H7 (cell line): ENCODE results near the gene HELZ2. TPM values are rescaled to one million over a fixed set of nuclear protein-coding genes. Genes with fewer than 3 reads are reported as not detected.

Experiments used
- DNase-seq: peaks from one replicate; pipeline ENCODE4 v3.0.0; 2012
- H3K27me3 ChIP-seq: 2 replicates; pipeline ENCODE4 v1.6.0; 2011; ENCODE audit warnings: mild to moderate bottlenecking, low read length; ENCODE audit not compliant: control insufficient read depth, insufficient read depth
- H3K36me3 ChIP-seq: replicated peaks from 2 replicates; pipeline ENCODE4 v1.5.1; 2011; ENCODE audit warnings: low read length; ENCODE audit not compliant: control insufficient read depth, insufficient read depth
- H3K4me3 ChIP-seq: 2 replicates; pipeline ENCODE4 v1.5.1; 2011; ENCODE audit warnings: low read depth, mild to moderate bottlenecking, control low read depth, low read length, moderate library complexity; ENCODE audit not compliant: insufficient read depth
- total RNA-seq: library from RNA; depleted of rRNA; stranded (reverse); fragments of >200 nt; shearing (Covaris generic); gene quantifications from 2 replicates; pipeline ENCODE4 v1.2.3, GENCODE V29; 2014; rRNA removed

Gene HELZ2
- total RNA-seq, 1 experiment from 2014 or later, result 20.1 TPM

GRCh38 chr20:63529180-63529860, 44.7 kb downstream of the HELZ2 start:
- Histone ChIP-seq H3K27me3 (no peaks in the 10 kb centered on the region), H3K36me3 (no peaks in the 10 kb centered on the region), H3K4me3 (no peak overlapping the region)
- peak; percentile 53 for DNase-seq

GRCh38 chr20:63527184-63527583, 46.9 kb downstream of the HELZ2 start:
- H3K4me3 ChIP-seq, result no peak overlapping the region
- DNase-seq, result no peak
- H3K36me3 ChIP-seq, result peaks cover 7% of the 10 kb centered on the region
- H3K27me3 ChIP-seq, result no peaks in the 10 kb centered on the region

- Histone ChIP-seq H3K27me3 (no peaks in the 10 kb centered on the region), H3K4me3 (no peak overlapping the region), H3K36me3 (peaks cover 9% of the 10 kb centered on the region)
- no peak for DNase-seq
Measured at GRCh38 chr20:63525971-63526370, 48.1 kb downstream of the HELZ2 start.

GRCh38 chr20:63525185-63525584, 48.9 kb downstream of the HELZ2 start:
- H3K27me3 ChIP-seq, result no peaks in the 10 kb centered on the region
- H3K36me3 ChIP-seq, result peaks cover 9% of the 10 kb centered on the region
- peak; percentile 26 for DNase-seq
- no peak overlapping the region for H3K4me3 ChIP-seq

Other genes with a start within 250 kb of the HELZ2 start
- gene CHRNA4, start 212.9 kb downstream of the HELZ2 start, total RNA-seq, result 2.0 TPM in 2 replicates
- gene KCNQ2, start 101.6 kb downstream of the HELZ2 start, total RNA-seq, result 92.6 and 129 TPM in 2 replicates
- 30.7 and 37.1 TPM in 2 replicates for gene EEF1A2, start 75.2 kb downstream of the HELZ2 start, total RNA-seq
- gene PPDPF, start 53.5 kb downstream of the HELZ2 start, total RNA-seq, result 79.7 and 94.2 TPM in 2 replicates
- gene PTK6, start 36.9 kb downstream of the HELZ2 start, total RNA-seq, result 0.14 and 0.30 TPM in 2 replicates
- 0.21 and 0.33 TPM in 2 replicates for gene SRMS, start 26.5 kb downstream of the HELZ2 start, total RNA-seq
- 6.4 and 8.0 TPM in 2 replicates for gene FNDC11, start 20.1 kb downstream of the HELZ2 start, total RNA-seq
- gene GMEB2, start 52.9 kb upstream of the HELZ2 start, total RNA-seq, result 17.0 and 21.4 TPM in 2 replicates
- 24.9 and 32.7 TPM in 2 replicates for gene STMN3, start 79.2 kb upstream of the HELZ2 start, total RNA-seq
- gene RTEL1, start 84.1 kb upstream of the HELZ2 start, total RNA-seq, result 15.1 and 22.4 TPM in 2 replicates
- gene TNFRSF6B, start 122.4 kb upstream of the HELZ2 start, total RNA-seq, result not detected in 2 replicates
- 24.2 and 26.2 TPM in 2 replicates for gene ARFRP1, start 133.7 kb upstream of the HELZ2 start, total RNA-seq
- 32.6 and 52.0 TPM in 2 replicates for gene ZGPAT, start 133.8 kb upstream of the HELZ2 start, total RNA-seq
- 7.7 and 10.5 TPM in 2 replicates for gene LIME1, start 162.4 kb upstream of the HELZ2 start, total RNA-seq
- 38.3 and 62.2 TPM in 2 replicates for gene SLC2A4RG, start 165.5 kb upstream of the HELZ2 start, total RNA-seq